NCI-H1092 treated with DMSO at 0.1 percent for 48 hours (cell line): ENCODE data around the gene CWF19L2.
"Not testable (repeated sequence)": the region's sequence is repeated elsewhere in the genome, so short reads cannot be mapped to it uniquely, and the experiment has no call there.

ENCODE experiments used
- DNase-seq: peaks from one replicate; lab custom pipeline; 2025; lab: John Stamatoyannopoulos, UW

CWF19L2 gene

GRCh38 chr11:107457558-107458271 lies at the start of gene CWF19L2:
Gene CWF19L2, minus strand, starts transcription at chr11:107457825. Its CDS starts 9 bp downstream, at chr11:107457816.
- DNase-seq, result peak; percentile 97

GRCh38 chr11:107505647-107506225 lies 48.1 kb upstream of the CWF19L2 start:
- DNase-seq, result no peak

- no peak for DNase-seq
Observed at GRCh38 chr11:107504981-107505380, 47.4 kb upstream of the CWF19L2 start.

- no peak for DNase-seq
Observed at GRCh38 chr11:107501713-107502112, 44.1 kb upstream of the CWF19L2 start.

GRCh38 chr11:107497371-107497770 lies 39.7 kb upstream of the CWF19L2 start:
- DNase-seq, result not testable (repeated sequence)

GRCh38 chr11:107496011-107496410 lies 38.4 kb upstream of the CWF19L2 start:
- DNase-seq, result no peak

- no peak for DNase-seq
Observed at GRCh38 chr11:107494055-107494454, 36.4 kb upstream of the CWF19L2 start.

GRCh38 chr11:107493117-107493516 lies 35.5 kb upstream of the CWF19L2 start:
- DNase-seq, result no peak

GRCh38 chr11:107490836-107491235 lies 33.2 kb upstream of the CWF19L2 start:
- DNase-seq, result no peak

- no peak for DNase-seq
Observed at GRCh38 chr11:107482234-107482633, 24.6 kb upstream of the CWF19L2 start.

- DNase-seq, result no peak
Observed at GRCh38 chr11:107478922-107479321, 21.3 kb upstream of the CWF19L2 start.

- no peak for DNase-seq
Observed at GRCh38 chr11:107477820-107478219, 20.2 kb upstream of the CWF19L2 start.

- no peak for DNase-seq
Observed at GRCh38 chr11:107473792-107474191, 16.2 kb upstream of the CWF19L2 start.

- DNase-seq, result no peak
Observed at GRCh38 chr11:107472966-107473365, 15.3 kb upstream of the CWF19L2 start.

GRCh38 chr11:107468596-107468995 lies 11.0 kb upstream of the CWF19L2 start:
- no peak for DNase-seq

- no peak for DNase-seq
Observed at GRCh38 chr11:107467696-107468095, 10.1 kb upstream of the CWF19L2 start.

GRCh38 chr11:107466275-107466866 lies 8.7 kb upstream of the CWF19L2 start:
- not testable (repeated sequence) for DNase-seq

- no peak for DNase-seq
Observed at GRCh38 chr11:107457205-107457557, 444 bp downstream of the CWF19L2 start.

- no peak for DNase-seq
Observed at GRCh38 chr11:107453594-107454286, 3.9 kb downstream of the CWF19L2 start.

- DNase-seq, result no peak
Observed at GRCh38 chr11:107446822-107447431, 10.7 kb downstream of the CWF19L2 start.

GRCh38 chr11:107442715-107443215 lies 14.9 kb downstream of the CWF19L2 start:
- DNase-seq, result no peak

- no peak for DNase-seq
Observed at GRCh38 chr11:107439586-107440167, 17.9 kb downstream of the CWF19L2 start.
